ENCODE results near the gene ZFR.

DNA sequence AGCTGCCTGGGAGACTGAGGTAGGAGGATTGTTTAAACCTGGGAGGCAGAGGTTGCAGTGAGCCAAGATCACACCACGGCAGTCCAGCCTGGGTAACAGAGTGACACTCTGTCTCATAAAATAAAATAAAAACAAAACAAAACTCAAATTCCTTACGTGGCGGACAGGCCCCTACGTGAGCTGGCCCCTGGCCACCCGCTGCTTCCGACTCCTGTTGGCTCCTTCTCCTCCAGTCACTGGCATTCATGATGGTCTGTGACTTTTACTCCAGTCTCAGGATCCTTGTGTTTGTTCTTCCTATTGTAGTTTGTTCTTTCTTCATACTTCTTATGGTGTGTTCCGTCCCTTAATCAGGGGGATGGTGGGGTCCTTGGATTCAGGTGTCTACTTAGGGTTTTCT is 28.5 kb upstream of the ZFR start:
- no peak for TF ChIP-seq FOXP2 (optimal IDR thresholded peaks at IDR 0.05; ENCODE audit: borderline replicate concordance, extremely low read depth, extremely low read length, insufficient read depth)
- TF ChIP-seq POLR2AphosphoS5 (IDR thresholded peaks at IDR 0.05; ENCODE audit: low read depth, low read length), result no peak
- TF ChIP-seq SIN3A (IDR thresholded peaks at IDR 0.05; ENCODE audit: borderline replicate concordance, insufficient read depth, low read length), result no peak
- no peak for TF ChIP-seq TAF1 (IDR thresholded peaks at IDR 0.05; ENCODE audit: borderline replicate concordance, insufficient read depth, low read length)
